ENCODE results near the gene ZNF491.

GRCh38 chr19:11763611-11764010 is 34.7 kb upstream of the ZNF491 start:
- TF ChIP-seq, protein P1, sequence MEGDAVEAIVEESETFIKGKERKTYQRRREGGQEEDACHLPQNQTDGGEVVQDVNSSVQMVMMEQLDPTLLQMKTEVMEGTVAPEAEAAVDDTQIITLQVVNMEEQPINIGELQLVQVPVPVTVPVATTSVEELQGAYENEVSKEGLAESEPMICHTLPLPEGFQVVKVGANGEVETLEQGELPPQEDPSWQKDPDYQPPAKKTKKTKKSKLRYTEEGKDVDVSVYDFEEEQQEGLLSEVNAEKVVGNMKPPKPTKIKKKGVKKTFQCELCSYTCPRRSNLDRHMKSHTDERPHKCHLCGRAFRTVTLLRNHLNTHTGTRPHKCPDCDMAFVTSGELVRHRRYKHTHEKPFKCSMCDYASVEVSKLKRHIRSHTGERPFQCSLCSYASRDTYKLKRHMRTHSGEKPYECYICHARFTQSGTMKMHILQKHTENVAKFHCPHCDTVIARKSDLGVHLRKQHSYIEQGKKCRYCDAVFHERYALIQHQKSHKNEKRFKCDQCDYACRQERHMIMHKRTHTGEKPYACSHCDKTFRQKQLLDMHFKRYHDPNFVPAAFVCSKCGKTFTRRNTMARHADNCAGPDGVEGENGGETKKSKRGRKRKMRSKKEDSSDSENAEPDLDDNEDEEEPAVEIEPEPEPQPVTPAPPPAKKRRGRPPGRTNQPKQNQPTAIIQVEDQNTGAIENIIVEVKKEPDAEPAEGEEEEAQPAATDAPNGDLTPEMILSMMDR (IDR thresholded peaks at IDR 0.05; ENCODE audit: poor library complexity, severe bottlenecking) = no peak
- TF ChIP-seq EZH2 (IDR thresholded peaks at IDR 0.05; ENCODE audit: borderline replicate concordance, insufficient read depth, low read length, poor library complexity, severe bottlenecking) = no peak
- no peak for TF ChIP-seq TAF1 (IDR thresholded peaks at IDR 0.05; ENCODE audit: low read depth)
- no peak for TF ChIP-seq SMC3 (conservative IDR thresholded peaks at IDR 0.05; ENCODE audit: poor library complexity)
- no peak for TF ChIP-seq POLR2AphosphoS5 (IDR thresholded peaks at IDR 0.05)
- no peak for TF ChIP-seq REST (IDR thresholded peaks at IDR 0.05; ENCODE audit: borderline replicate concordance)
- TF ChIP-seq EP300 (conservative IDR thresholded peaks at IDR 0.05; ENCODE audit: poor library complexity, severe bottlenecking) = no peak
- no peak for TF ChIP-seq RAD21 (conservative IDR thresholded peaks at IDR 0.05)
- TF ChIP-seq MXI1 (conservative IDR thresholded peaks at IDR 0.05; ENCODE audit: poor library complexity, severe bottlenecking) = no peak

Data from neural cell (in vitro differentiated cells).